HepG2 (cell line): ENCODE data around the gene TPD52L2. TPM values are rescaled to one million over a fixed set of nuclear protein-coding genes. Genes with fewer than 3 reads are reported as not detected.

Source experiments
- GPN1 ChIP-seq: sonication (generic); formaldehyde crosslinking; IDR thresholded peaks from 2 replicates; pipeline ENCODE4 v1.5.1; 2020; ENCODE audit warnings: missing genetic modification reagents, borderline replicate concordance
- HNRNPLL ChIP-seq: fragments of 200-400 bp; formaldehyde crosslinking; IDR thresholded peaks from 2 replicates; pipeline ENCODE4 v1.6.1; 2017; ENCODE audit warnings: mild to moderate bottlenecking, low read depth, low read length; ENCODE audit not compliant: poor library complexity, severe bottlenecking
- RFX1 ChIP-seq: fragments of 450-650 bp; IDR thresholded peaks from 2 replicates; pipeline ENCODE4 v1.6.1; 2017
- RNF2 ChIP-seq: fragments of 450-650 bp; conservative IDR thresholded peaks from 2 replicates; pipeline ENCODE4 v1.6.1; 2016; ENCODE audit warnings: low read depth
- ZNF121 ChIP-seq: sonication (generic); formaldehyde crosslinking; IDR thresholded peaks from 2 replicates; pipeline ENCODE4 v1.5.0; 2020; ENCODE audit warnings: mild to moderate bottlenecking, missing genetic modification reagents
- ZNF329 ChIP-seq: sonication (generic); formaldehyde crosslinking; IDR thresholded peaks from 2 replicates; pipeline ENCODE4 v1.9.0; 2021; ENCODE audit warnings: low read depth, mild to moderate bottlenecking, missing genetic modification reagents
- ZNF331 ChIP-seq: sonication (generic); formaldehyde crosslinking; IDR thresholded peaks from 2 replicates; pipeline ENCODE4 v1.4.0; 2020; ENCODE audit warnings: missing genetic modification reagents
- ZNF83 ChIP-seq: sonication (generic); formaldehyde crosslinking; IDR thresholded peaks from 2 replicates; pipeline ENCODE4 v1.4.0; 2020; ENCODE audit warnings: missing genetic modification reagents, mild to moderate bottlenecking, borderline replicate concordance
- ZNF839 ChIP-seq: sonication (generic); formaldehyde crosslinking; IDR thresholded peaks from 2 replicates; pipeline ENCODE4 v1.4.0; 2020; ENCODE audit warnings: missing genetic modification reagents, mild to moderate bottlenecking, borderline replicate concordance
- polyA plus RNA-seq, 8 experiments: library from polyadenylated mRNA; depleted of rRNA in 3 of 8; stranded (reverse) in 7 of 8; unstranded in 1 of 8; fragments of >200 nt; fragmentation: Illumina TruSeq in 4 of 8; extraction: Trizol in 4 of 8; gene quantifications; 2 replicates each; pipeline versions ENCODE4 v1.2.1 to v1.2.3, GENCODE V29; 2011 to 2016; ENCODE audit warnings: low read depth in 4 of 8, missing spikeins in 1 of 8, mixed read lengths in 1 of 8; ENCODE audit not compliant: insufficient read depth in 1 of 8
- total RNA-seq, 5 experiments: library from RNA; depleted of rRNA; stranded (reverse); fragments of >200 nt; fragmentation: Illumina TruSeq; extraction: Trizol; gene quantifications; 2 replicates each; pipeline ENCODE4 v1.2.3, GENCODE V29; 2016; ENCODE audit warnings: low read depth in 1 of 5
- TF ChIP-seq, protein P1 (sequence below): sonication (generic); formaldehyde crosslinking; IDR thresholded peaks from 2 replicates; pipeline ENCODE4 v1.5.0; 2020; ENCODE audit warnings: missing genetic modification reagents
- TF ChIP-seq, protein P2 (sequence below): sonication (generic); formaldehyde crosslinking; IDR thresholded peaks from 2 replicates; pipeline ENCODE4 v1.9.0; 2021; ENCODE audit warnings: missing genetic modification reagents, borderline replicate concordance
- TF ChIP-seq, protein P3 (sequence below): sonication (generic); formaldehyde crosslinking; IDR thresholded peaks from 2 replicates; pipeline ENCODE4 v1.8.1; 2023; ENCODE audit warnings: mild to moderate bottlenecking, missing genetic modification reagents
- TF ChIP-seq, protein P4 (sequence below): sonication (generic); formaldehyde crosslinking; IDR thresholded peaks from 2 replicates; pipeline ENCODE4 v1.5.0; 2020; ENCODE audit warnings: missing genetic modification reagents, mild to moderate bottlenecking, borderline replicate concordance
- TF ChIP-seq, protein P5 (sequence below): IDR thresholded peaks from 2 replicates; pipeline ENCODE4 v1.4.0; 2020; ENCODE audit warnings: mild to moderate bottlenecking, missing genetic modification reagents

Gene TPD52L2
- total and polyA plus RNA-seq, 2 of the 13 experiments (the other 11 are each of a cell fraction or from before 2014, with no cell fraction given) = 156 to 184 TPM

DNA sequence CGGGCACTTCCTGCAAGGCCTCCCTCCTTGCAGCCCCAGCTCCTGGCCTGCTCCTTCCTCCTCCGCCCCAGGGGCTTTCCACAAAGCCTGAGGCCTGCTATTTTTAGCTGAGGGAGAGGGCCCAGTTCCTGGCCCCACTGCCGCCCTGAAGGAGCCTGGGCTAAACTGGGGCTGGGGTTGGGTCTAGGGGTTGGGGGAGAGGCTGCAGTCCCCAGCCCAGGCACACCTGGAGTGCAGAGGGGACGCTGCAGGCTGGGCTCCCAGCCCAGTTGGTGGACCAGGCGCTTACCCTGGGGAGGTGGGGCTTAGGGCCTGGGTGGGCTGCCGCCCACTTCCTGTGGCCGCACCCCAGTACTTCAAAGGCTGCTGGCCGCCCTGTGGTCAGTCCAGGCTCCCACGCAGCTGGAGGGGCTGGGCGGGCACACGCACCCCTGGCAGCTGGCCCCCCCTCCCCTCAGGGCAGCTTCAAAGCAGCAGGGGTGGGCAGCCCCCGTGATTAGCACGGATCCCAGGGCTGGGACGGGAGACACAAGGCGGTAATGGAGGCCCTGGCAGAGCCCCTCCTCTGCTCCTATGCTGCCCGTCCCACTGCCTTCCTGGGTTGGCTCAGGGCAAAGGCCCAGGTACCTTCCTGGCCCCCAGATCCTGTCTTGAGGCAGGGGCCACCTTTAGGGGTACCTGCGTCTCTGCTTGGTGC lies 10.9 kb upstream of the TPD52L2 start (continued):
- TF ChIP-seq, protein P1, sequence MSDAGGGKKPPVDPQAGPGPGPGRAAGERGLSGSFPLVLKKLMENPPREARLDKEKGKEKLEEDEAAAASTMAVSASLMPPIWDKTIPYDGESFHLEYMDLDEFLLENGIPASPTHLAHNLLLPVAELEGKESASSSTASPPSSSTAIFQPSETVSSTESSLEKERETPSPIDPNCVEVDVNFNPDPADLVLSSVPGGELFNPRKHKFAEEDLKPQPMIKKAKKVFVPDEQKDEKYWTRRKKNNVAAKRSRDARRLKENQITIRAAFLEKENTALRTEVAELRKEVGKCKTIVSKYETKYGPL (CRISPR knock-in tag) = no peak
- TF ChIP-seq GPN1 (CRISPR knock-in tag) (no peak), ZNF331 (peak; percentile 51; the same call in 1 of the 2 replicates), ZNF329 (CRISPR knock-in tag) (no peak), ZNF839 (CRISPR knock-in tag) (no peak), HNRNPLL (no peak), ZNF121 (CRISPR knock-in tag) (no peak), RFX1 (no peak), ZNF83 (CRISPR knock-in tag) (no peak; the same call in 1 of the 2 replicates), RNF2 (no peak)
- TF ChIP-seq, protein P2, sequence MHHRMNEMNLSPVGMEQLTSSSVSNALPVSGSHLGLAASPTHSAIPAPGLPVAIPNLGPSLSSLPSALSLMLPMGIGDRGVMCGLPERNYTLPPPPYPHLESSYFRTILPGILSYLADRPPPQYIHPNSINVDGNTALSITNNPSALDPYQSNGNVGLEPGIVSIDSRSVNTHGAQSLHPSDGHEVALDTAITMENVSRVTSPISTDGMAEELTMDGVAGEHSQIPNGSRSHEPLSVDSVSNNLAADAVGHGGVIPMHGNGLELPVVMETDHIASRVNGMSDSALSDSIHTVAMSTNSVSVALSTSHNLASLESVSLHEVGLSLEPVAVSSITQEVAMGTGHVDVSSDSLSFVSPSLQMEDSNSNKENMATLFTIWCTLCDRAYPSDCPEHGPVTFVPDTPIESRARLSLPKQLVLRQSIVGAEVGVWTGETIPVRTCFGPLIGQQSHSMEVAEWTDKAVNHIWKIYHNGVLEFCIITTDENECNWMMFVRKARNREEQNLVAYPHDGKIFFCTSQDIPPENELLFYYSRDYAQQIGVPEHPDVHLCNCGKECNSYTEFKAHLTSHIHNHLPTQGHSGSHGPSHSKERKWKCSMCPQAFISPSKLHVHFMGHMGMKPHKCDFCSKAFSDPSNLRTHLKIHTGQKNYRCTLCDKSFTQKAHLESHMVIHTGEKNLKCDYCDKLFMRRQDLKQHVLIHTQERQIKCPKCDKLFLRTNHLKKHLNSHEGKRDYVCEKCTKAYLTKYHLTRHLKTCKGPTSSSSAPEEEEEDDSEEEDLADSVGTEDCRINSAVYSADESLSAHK (CRISPR knock-in tag) = no peak
- TF ChIP-seq, protein P3, sequence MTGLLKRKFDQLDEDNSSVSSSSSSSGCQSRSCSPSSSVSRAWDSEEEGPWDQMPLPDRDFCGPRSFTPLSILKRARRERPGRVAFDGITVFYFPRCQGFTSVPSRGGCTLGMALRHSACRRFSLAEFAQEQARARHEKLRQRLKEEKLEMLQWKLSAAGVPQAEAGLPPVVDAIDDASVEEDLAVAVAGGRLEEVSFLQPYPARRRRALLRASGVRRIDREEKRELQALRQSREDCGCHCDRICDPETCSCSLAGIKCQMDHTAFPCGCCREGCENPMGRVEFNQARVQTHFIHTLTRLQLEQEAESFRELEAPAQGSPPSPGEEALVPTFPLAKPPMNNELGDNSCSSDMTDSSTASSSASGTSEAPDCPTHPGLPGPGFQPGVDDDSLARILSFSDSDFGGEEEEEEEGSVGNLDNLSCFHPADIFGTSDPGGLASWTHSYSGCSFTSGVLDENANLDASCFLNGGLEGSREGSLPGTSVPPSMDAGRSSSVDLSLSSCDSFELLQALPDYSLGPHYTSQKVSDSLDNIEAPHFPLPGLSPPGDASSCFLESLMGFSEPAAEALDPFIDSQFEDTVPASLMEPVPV (CRISPR knock-in tag) = no peak; the same call in 1 of the 2 replicates
- TF ChIP-seq, protein P4, sequence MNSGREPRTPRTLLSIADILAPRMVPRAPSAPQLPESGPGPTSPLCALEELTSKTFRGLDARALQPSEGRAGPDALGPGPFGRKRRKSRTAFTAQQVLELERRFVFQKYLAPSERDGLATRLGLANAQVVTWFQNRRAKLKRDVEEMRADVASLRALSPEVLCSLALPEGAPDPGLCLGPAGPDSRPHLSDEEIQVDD = no peak
- TF ChIP-seq, protein P5, sequence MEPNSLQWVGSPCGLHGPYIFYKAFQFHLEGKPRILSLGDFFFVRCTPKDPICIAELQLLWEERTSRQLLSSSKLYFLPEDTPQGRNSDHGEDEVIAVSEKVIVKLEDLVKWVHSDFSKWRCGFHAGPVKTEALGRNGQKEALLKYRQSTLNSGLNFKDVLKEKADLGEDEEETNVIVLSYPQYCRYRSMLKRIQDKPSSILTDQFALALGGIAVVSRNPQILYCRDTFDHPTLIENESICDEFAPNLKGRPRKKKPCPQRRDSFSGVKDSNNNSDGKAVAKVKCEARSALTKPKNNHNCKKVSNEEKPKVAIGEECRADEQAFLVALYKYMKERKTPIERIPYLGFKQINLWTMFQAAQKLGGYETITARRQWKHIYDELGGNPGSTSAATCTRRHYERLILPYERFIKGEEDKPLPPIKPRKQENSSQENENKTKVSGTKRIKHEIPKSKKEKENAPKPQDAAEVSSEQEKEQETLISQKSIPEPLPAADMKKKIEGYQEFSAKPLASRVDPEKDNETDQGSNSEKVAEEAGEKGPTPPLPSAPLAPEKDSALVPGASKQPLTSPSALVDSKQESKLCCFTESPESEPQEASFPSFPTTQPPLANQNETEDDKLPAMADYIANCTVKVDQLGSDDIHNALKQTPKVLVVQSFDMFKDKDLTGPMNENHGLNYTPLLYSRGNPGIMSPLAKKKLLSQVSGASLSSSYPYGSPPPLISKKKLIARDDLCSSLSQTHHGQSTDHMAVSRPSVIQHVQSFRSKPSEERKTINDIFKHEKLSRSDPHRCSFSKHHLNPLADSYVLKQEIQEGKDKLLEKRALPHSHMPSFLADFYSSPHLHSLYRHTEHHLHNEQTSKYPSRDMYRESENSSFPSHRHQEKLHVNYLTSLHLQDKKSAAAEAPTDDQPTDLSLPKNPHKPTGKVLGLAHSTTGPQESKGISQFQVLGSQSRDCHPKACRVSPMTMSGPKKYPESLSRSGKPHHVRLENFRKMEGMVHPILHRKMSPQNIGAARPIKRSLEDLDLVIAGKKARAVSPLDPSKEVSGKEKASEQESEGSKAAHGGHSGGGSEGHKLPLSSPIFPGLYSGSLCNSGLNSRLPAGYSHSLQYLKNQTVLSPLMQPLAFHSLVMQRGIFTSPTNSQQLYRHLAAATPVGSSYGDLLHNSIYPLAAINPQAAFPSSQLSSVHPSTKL = peak; percentile 50; the same call in 1 of the 2 replicates
